ENCODE measurements around the gene ULK4.

GRCh38 chr3:41508063-41508696, 453.7 kb downstream of the ULK4 start:
- no peak for TF ChIP-seq POLR2AphosphoS5 (IDR thresholded peaks at IDR 0.05; ENCODE audit: low read depth, low read length)
- no peak for TF ChIP-seq REST (IDR thresholded peaks at IDR 0.05; ENCODE audit: low read depth)
- no peak for TF ChIP-seq POLR2A (IDR thresholded peaks at IDR 0.05; ENCODE audit: borderline replicate concordance, extremely low read depth, insufficient read depth, insufficient read length)
- peak in 2 of 3 experiments; percentile 53 to 65; a peak in 4 of 6 replicates for TF ChIP-seq CTCF (IDR thresholded peaks at IDR 0.05 in 2 of 3, conservative IDR thresholded peaks at IDR 0.05 in 1 of 3; ENCODE audit: borderline replicate concordance in 1 of 3, insufficient read depth in 1 of 3, low read depth in 2 of 3, low read length in 2 of 3)
- no peak for TF ChIP-seq EZH2 (IDR thresholded peaks at IDR 0.05)
- no peak for TF ChIP-seq MAX (IDR thresholded peaks at IDR 0.05)
